WTC11 (cell line): ENCODE data around the gene KLHL40. TPM values are rescaled to one million over a fixed set of nuclear protein-coding genes. Genes with fewer than 3 reads are reported as not detected.

Source experiments
- ATAC-seq: fragments of 200-7000 bp; cut with Tn5 transposase; 2 replicates; pipeline ENCODE4 v1.10.0; 2021; ENCODE audit warnings: mild to moderate bottlenecking, moderate library complexity
- CTCF ChIA-PET: fragments of 300-600 bp; sonication (Branson Sonifier 250); formaldehyde crosslinking; loops from one replicate; lab custom pipeline; 2021; ENCODE audit warnings: antibody characterized with exemption; lab: Charles Lee
- POLR2A ChIA-PET: fragments of 350-600 bp; sonication (Branson Sonifier 250); formaldehyde crosslinking; loops from one replicate; lab custom pipeline; 2021; ENCODE audit warnings: antibody characterized with exemption; lab: Charles Lee
- DNase-seq: peaks from one replicate; pipeline ENCODE4 v3.0.0; 2021; ENCODE audit warnings: low spot score
- H3K27ac Mint-ChIP-seq: 2 replicates; pipeline ENCODE4 v1.8.0; 2021; ENCODE audit warnings: mixed read lengths
- H3K27me3 Mint-ChIP-seq: 2 replicates; pipeline ENCODE4 v1.8.0; 2021; ENCODE audit warnings: low read depth, mild to moderate bottlenecking, moderate library complexity, mixed read lengths
- H3K36me3 Mint-ChIP-seq: 2 replicates; pipeline ENCODE4 v1.8.0; 2021; ENCODE audit warnings: mixed read lengths
- H3K4me1 Mint-ChIP-seq: 2 replicates; pipeline ENCODE4 v1.8.0; 2022; ENCODE audit warnings: mixed read lengths
- H3K4me3 Mint-ChIP-seq: 2 replicates; pipeline ENCODE4 v1.8.0; 2021; ENCODE audit warnings: mild to moderate bottlenecking, moderate library complexity, mixed read lengths
- H3K9me3 Mint-ChIP-seq: 2 replicates; pipeline ENCODE4 v1.8.0; 2021; ENCODE audit warnings: mixed read lengths
- AR ChIP-seq: fragments of 250-450 bp; sonication (Bioruptor Pico); IDR thresholded peaks from 2 replicates; pipeline ENCODE4 v1.9.0; 2021; ENCODE audit warnings: mild to moderate bottlenecking
- CREB1 ChIP-seq: sonication (generic); formaldehyde crosslinking; IDR thresholded peaks from 2 replicates; pipeline ENCODE4 v1.8.0; 2023; ENCODE audit warnings: mild to moderate bottlenecking, missing genetic modification reagents
- CREM ChIP-seq: sonication (generic); formaldehyde crosslinking; IDR thresholded peaks from 2 replicates; pipeline ENCODE4 v1.8.1; 2022; ENCODE audit warnings: mild to moderate bottlenecking, missing genetic modification reagents, moderate library complexity
- E2F4 ChIP-seq: sonication (generic); formaldehyde crosslinking; IDR thresholded peaks from 2 replicates; pipeline ENCODE4 v1.8.1; 2022; ENCODE audit warnings: low read depth, mild to moderate bottlenecking, moderate library complexity, missing genetic modification reagents, borderline replicate concordance
- FOXP1 ChIP-seq: sonication (generic); formaldehyde crosslinking; IDR thresholded peaks from 2 replicates; pipeline ENCODE4 v1.8.0; 2022; ENCODE audit warnings: missing genetic modification reagents, mild to moderate bottlenecking, moderate library complexity, borderline replicate concordance
- GRHL2 ChIP-seq: fragments of 250-450 bp; sonication (Bioruptor Pico); IDR thresholded peaks from 2 replicates; pipeline ENCODE4 v1.8.0; 2022; ENCODE audit warnings: mild to moderate bottlenecking, moderate library complexity; ENCODE audit not compliant: insufficient replicate concordance, severe bottlenecking
- JAZF1 ChIP-seq: fragments of 250-450 bp; sonication (Bioruptor Pico); IDR thresholded peaks from 2 replicates; pipeline ENCODE4 v1.9.0; 2021; ENCODE audit warnings: moderate library complexity, mild to moderate bottlenecking, inconsistent platforms
- MXD4 ChIP-seq: fragments of 250-450 bp; sonication (Bioruptor Pico); IDR thresholded peaks from 2 replicates; pipeline ENCODE4 v1.8.0; 2021; ENCODE audit warnings: mild to moderate bottlenecking, moderate library complexity, borderline replicate concordance
- MYBL2 ChIP-seq: sonication (generic); formaldehyde crosslinking; IDR thresholded peaks from 2 replicates; pipeline ENCODE4 v1.8.1; 2023; ENCODE audit warnings: mild to moderate bottlenecking, moderate library complexity, missing genetic modification reagents
- NFE2L1 ChIP-seq: sonication (generic); formaldehyde crosslinking; IDR thresholded peaks from 2 replicates; pipeline ENCODE4 v1.8.1; 2023; ENCODE audit warnings: missing genetic modification reagents
- NFYB ChIP-seq: sonication (generic); formaldehyde crosslinking; conservative IDR thresholded peaks from 2 replicates; pipeline ENCODE4 v1.8.0; 2022; ENCODE audit warnings: low read depth, missing genetic modification reagents
- NR2C2 ChIP-seq: sonication (generic); formaldehyde crosslinking; IDR thresholded peaks from 2 replicates; pipeline ENCODE4 v1.8.0; 2022; ENCODE audit warnings: mild to moderate bottlenecking, missing genetic modification reagents
- SP1 ChIP-seq: sonication (generic); formaldehyde crosslinking; conservative IDR thresholded peaks from 2 replicates; pipeline ENCODE4 v1.8.1; 2022; ENCODE audit warnings: missing genetic modification reagents
- TCF7 ChIP-seq: sonication (generic); formaldehyde crosslinking; IDR thresholded peaks from 2 replicates; pipeline ENCODE4 v1.8.0; 2022; ENCODE audit warnings: mild to moderate bottlenecking, low read depth, missing genetic modification reagents, moderate library complexity
- TEAD1 ChIP-seq: sonication (generic); formaldehyde crosslinking; IDR thresholded peaks from 2 replicates; pipeline ENCODE4 v1.8.0; 2022; ENCODE audit warnings: mild to moderate bottlenecking, missing genetic modification reagents
- TP53 ChIP-seq: sonication (generic); formaldehyde crosslinking; IDR thresholded peaks from 2 replicates; pipeline ENCODE4 v1.8.1; 2023; ENCODE audit warnings: mild to moderate bottlenecking, missing genetic modification reagents
- ZNF219 ChIP-seq: sonication (generic); formaldehyde crosslinking; IDR thresholded peaks from 2 replicates; pipeline ENCODE4 v1.8.0; 2023; ENCODE audit warnings: missing genetic modification reagents, mild to moderate bottlenecking, borderline replicate concordance
- ZNF416 ChIP-seq: fragments of 250-450 bp; sonication (Bioruptor Pico); IDR thresholded peaks from 2 replicates; pipeline ENCODE4 v1.9.0; 2021; ENCODE audit warnings: mild to moderate bottlenecking, inconsistent platforms
- ZNF512 ChIP-seq: sonication (generic); formaldehyde crosslinking; IDR thresholded peaks from 2 replicates; pipeline ENCODE4 v1.8.1; 2022; ENCODE audit warnings: missing genetic modification reagents, borderline replicate concordance
- ZNF671 ChIP-seq: fragments of 250-450 bp; sonication (Bioruptor Pico); IDR thresholded peaks from 2 replicates; pipeline ENCODE4 v1.8.0; 2021; ENCODE audit warnings: mild to moderate bottlenecking
- total RNA-seq: library from RNA; stranded (reverse); gene quantifications from 3 replicates; pipeline ENCODE4 v1.2.3, GENCODE V29; 2021
- TF ChIP-seq, protein P1 (sequence below): sonication (generic); formaldehyde crosslinking; IDR thresholded peaks from 2 replicates; pipeline ENCODE4 v1.8.1; 2023; ENCODE audit warnings: mild to moderate bottlenecking, missing genetic modification reagents, borderline replicate concordance

KLHL40 gene
- total RNA-seq, 1 experiment from 2014 or later = not detected

DNA sequence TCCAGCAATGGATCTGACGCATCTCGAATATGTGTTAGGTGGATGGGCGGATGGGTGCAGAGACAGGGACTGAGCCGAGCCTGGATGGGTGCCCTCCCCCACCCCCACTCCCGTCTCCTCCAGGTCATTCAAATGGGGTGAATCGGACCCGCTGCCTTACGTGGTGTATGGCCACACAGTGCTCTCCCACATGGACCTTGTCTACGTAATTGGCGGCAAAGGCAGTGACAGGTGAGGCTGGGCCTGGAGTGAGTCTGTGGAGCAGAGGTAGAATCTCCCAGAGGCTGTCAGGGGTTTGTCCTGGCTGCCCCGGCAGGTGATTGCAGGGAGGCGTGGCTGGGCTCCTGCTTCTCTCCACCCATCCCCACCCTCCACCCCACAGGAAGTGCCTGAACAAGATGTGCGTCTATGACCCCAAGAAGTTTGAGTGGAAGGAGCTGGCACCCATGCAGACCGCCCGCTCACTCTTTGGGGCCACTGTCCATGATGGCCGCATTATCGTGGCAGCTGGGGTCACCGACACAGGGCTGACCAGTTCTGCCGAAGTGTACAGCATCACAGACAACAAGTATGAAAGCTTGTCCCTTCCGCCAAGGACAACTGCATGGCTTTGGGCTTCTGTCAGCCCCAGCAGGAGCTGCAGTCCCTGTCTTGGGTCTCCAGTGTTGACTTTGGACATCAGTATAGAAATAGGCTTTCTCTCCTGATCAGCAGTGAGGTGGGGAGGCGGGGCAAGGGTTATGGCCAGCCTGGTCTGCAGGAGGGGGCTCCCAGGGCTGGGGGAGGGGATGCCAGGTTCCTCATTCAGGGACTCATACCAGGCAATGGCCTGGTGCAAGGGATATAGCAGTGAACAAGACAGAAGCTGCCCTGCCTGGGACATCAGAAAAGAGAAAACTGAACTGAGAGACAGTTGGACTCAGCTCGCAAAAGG lies 3.4 kb downstream of the KLHL40 start (continued):
- no peak for TF ChIP-seq SP1 (CRISPR knock-in tag)

DNA sequence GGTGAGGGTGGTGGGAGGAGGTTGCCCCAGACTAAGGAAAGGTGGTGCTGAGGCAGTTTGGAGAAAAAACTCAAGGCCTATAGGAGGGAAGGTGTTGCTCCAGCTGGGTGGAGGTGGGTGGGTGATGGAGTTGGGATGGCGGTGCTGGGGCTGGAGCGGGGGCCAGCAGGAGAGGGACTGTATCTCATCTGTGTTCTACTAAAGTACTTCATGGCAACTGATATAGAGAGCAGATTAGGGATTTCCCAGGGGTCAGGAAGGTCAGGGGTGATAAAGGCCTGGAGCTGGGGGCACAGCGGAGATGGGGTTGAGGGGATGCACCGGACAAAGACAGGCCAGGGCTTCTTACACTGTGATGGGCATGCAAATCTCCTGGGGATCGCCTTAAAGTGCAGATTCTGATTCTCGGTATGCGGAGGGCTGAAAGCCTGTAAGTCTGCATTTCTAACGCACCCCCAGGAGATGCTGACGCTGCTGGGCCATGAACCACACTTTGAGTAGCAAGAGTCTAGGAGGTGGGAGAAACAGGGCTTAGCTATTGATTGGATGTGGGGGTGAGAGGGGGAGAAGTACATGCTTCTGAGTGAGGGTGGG lies 4.2 kb downstream of the KLHL40 start:
- no peak for ATAC-seq
- DNase-seq = no peak
- TF ChIP-seq ZNF219 (CRISPR knock-in tag) (no peak), TP53 (CRISPR knock-in tag) (no peak), ZNF416 (CRISPR knock-in tag) (no peak), JAZF1 (CRISPR knock-in tag) (no peak), MXD4 (no peak), GRHL2 (CRISPR knock-in tag) (no peak), CREM (CRISPR knock-in tag) (no peak), ZNF512 (CRISPR knock-in tag) (no peak), AR (CRISPR knock-in tag) (no peak), TCF7 (CRISPR knock-in tag) (no peak), E2F4 (CRISPR knock-in tag) (no peak), NR2C2 (CRISPR knock-in tag) (no peak), MYBL2 (no peak), NFYB (CRISPR knock-in tag) (no peak), NFE2L1 (no peak), CREB1 (CRISPR knock-in tag) (no peak), ZNF671 (CRISPR knock-in tag) (no peak), TEAD1 (no peak), FOXP1 (CRISPR knock-in tag) (no peak)
- TF ChIP-seq, protein P1, sequence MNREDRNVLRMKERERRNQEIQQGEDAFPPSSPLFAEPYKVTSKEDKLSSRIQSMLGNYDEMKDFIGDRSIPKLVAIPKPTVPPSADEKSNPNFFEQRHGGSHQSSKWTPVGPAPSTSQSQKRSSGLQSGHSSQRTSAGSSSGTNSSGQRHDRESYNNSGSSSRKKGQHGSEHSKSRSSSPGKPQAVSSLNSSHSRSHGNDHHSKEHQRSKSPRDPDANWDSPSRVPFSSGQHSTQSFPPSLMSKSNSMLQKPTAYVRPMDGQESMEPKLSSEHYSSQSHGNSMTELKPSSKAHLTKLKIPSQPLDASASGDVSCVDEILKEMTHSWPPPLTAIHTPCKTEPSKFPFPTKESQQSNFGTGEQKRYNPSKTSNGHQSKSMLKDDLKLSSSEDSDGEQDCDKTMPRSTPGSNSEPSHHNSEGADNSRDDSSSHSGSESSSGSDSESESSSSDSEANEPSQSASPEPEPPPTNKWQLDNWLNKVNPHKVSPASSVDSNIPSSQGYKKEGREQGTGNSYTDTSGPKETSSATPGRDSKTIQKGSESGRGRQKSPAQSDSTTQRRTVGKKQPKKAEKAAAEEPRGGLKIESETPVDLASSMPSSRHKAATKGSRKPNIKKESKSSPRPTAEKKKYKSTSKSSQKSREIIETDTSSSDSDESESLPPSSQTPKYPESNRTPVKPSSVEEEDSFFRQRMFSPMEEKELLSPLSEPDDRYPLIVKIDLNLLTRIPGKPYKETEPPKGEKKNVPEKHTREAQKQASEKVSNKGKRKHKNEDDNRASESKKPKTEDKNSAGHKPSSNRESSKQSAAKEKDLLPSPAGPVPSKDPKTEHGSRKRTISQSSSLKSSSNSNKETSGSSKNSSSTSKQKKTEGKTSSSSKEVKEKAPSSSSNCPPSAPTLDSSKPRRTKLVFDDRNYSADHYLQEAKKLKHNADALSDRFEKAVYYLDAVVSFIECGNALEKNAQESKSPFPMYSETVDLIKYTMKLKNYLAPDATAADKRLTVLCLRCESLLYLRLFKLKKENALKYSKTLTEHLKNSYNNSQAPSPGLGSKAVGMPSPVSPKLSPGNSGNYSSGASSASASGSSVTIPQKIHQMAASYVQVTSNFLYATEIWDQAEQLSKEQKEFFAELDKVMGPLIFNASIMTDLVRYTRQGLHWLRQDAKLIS (CRISPR knock-in tag) = no peak
- no peak overlapping the region for H3K4me3 Mint-ChIP-seq
- H3K27me3 Mint-ChIP-seq = peaks cover 3% of the 10 kb centered on the region
- H3K27ac Mint-ChIP-seq = no peak overlapping the region
- H3K4me1 Mint-ChIP-seq = peaks cover 18% of the 10 kb centered on the region
- CTCF ChIA-PET = interaction anchor here (1.3 kb wide), 1 partner anchor 55 kb away, joined by 4 read pairs; no protein-coding TSS in a partner anchor
- POLR2A ChIA-PET = interaction anchor here (1.0 kb wide), 1 partner anchor 98 kb away, joined by 3 read pairs; no protein-coding TSS in a partner anchor
- no peaks in the 10 kb centered on the region for H3K36me3 Mint-ChIP-seq
- H3K9me3 Mint-ChIP-seq = no peaks in the 10 kb centered on the region
